NCI-H1436 (cell line): ENCODE results near the gene UGT1A7.
"Not testable (repeated sequence)": the region's sequence is repeated elsewhere in the genome, so short reads cannot be mapped to it uniquely, and the experiment has no call there.

ENCODE experiments used
- DNase-seq: peaks from one replicate; lab custom pipeline; 2025; lab: John Stamatoyannopoulos, UW

UGT1A7 gene

DNA sequence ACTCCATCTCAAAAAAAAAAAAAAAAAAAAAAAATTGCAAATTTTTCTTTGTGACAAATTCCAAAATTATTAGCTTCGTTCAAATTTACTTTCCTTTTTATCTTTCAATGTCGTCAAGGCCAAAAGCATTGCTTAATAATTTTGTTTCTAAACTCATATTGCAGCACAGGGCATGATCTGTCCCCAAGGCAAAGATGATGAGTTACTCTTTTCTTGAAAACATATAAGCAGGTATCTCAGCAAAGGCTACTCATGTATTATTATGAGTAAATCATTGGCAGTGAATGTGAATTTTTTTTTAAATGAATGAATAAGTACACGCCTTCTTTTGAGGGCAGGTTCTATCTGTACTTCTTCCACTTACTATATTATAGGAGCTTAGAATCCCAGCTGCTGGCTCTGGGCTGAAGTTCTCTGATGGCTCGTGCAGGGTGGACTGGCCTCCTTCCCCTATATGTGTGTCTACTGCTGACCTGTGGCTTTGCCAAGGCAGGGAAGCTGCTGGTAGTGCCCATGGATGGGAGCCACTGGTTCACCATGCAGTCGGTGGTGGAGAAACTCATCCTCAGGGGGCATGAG is at the start of gene UGT1A7:
Gene UGT1A7 (plus strand): TSS at position 381 of the 579 bp plus-strand sequence. CDS start 37 bp downstream, at position 418.
- DNase-seq: no peak

DNA sequence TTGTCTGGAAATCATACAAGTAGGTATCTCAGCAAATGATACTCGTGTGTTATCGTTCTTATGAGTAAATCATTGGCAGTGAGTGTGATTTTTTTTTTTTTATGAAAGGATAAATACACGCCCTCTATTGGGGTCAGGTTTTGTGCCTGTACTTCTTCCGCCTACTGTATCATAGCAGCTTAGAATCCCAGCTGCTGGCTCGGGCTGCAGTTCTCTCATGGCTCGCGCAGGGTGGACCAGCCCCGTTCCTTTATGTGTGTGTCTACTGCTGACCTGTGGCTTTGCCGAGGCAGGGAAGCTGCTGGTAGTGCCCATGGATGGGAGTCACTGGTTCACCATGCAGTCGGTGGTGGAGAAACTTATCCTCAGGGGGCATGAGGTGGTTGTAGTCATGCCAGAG is 45.4 kb upstream of the UGT1A7 start, which contains the start of gene UGT1A10:
Gene UGT1A10 (plus strand): TSS at position 143 of the 400 bp plus-strand sequence. CDS start 75 bp downstream, at position 218.
- not testable (repeated sequence) for DNase-seq

DNA sequence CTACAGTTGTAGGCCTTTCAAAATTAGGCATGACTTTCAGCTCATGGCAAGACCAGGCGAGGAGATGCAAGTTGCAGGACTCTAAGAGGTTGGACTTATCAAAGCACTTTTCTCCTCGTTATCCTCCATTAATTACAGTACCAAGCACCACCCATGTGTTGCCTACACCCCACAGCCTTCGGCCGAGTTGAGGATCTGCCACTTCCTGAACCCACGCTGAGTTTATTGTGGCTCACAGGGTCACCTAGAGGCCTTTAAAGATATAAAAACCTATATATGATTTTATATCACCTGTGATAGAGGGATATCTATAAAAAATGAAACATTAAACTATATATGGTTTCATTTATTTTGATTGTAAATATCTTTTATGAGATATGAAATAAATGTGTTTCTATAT is 42.9 kb upstream of the UGT1A7 start:
- DNase-seq: no peak

DNA sequence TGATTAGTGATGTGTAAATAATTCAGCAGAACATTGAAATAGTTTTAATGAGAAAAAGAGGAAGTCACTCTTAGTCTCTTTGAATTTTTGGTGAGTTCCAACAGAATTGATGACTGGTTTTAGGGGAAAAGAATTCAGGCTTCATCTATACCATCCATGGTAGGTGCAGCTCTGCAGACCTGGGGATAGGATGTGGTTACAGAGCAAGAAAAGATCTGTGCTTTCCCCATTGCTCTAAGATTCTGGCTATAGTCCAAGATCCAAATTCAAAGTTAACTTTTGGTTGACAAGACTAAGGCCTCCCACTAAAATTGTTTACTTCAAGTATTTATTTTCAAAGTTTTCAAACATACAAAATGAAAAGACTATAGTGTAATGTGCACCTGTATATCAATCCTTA is 41.8 kb upstream of the UGT1A7 start:
- no peak for DNase-seq

DNA sequence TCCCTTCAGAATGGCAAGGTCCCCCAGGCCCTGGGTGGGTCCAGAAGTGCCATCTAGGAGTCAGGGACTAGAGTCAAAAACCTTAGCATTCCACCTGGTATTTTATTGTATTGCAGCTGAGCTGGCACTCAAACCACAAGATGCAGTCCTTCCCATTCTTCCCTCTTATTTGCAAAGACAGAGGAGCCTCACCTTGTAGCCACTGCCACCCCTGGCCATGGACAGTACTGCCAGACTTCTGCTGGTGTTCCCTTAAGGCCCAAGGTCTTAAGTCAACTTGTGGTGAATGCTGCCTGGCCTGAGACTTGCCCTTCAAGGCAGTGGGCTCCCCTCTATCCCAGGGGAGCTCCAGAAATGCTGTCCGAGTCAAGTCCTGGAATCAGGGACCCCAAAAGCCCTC is 38.6 kb upstream of the UGT1A7 start:
- DNase-seq: no peak

DNA sequence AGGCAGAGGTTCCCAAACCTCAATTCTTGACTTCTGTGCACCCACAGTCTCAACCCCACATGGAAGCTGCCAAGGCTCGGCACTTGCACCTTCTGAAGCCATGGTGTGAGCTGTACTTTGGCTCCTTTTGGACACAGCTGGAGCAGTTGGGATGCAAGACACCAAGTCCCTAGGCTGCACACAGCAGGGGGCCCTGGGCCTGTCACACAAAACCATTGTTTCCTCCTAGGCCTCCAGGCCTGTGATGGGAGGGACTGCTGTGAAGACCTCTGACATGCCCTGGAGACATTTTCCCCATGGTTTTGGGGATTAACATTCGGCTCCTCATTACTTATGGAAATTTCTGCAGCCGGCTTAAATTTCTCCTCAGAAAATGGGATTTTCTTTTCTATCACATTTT is 35.7 kb upstream of the UGT1A7 start:
- DNase-seq: not testable (repeated sequence)

DNA sequence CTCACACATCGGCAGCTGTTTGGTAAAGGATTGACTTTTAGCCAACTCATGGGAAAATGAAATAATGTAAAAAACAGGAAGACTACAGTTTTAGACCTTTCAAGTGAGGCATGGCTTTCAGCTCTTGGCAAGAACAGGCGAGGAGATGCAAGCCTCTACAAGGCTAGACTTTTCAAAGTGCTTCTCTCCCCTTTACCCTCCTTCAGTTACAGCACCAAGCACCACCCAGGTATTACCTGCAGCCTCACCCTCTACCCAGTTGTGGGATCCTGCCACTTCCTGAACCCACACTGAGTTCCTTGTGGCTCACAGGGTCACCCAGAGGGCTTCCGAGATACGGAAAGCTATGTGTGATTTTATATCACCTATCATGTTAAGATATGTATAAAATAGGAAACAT is 30.7 kb upstream of the UGT1A7 start:
- DNase-seq: no peak

DNA sequence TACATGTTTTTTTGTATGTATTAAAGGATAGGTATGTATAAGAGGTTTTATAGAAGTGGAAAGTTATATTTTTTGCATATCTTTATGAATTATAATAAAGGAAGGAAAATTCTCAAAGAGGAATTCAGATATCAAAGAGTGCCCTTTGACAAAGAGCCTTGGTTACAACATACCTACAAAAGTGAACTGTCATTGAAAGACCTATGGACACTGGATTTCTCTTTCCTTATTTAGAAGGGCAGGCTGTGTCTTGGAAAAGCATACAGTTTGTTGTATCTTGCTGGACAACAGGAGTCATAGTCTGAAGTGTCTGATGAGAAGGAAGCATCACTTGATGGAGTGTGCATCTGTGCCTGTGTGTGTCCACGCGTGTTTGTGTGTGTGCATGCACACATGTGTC is 30.3 kb upstream of the UGT1A7 start:
- DNase-seq: no peak

DNA sequence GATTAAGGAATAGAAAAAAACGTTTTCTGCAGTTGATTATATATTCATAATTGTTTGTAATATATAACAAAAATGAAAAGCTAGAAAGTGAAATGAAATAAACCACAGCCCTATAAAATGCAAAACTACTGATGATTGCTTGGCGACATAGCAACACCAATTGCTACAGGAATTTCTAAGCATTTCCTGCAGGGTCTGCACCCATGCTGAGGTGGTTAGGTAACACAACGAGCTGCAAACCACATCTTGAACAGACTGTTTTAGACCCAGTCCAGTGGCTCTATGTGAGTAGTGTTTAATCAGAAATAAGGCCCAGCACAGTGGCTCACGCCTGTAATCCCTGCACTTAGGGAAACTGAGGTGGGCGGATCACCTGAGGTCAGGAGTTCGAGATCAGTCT is 27.2 kb upstream of the UGT1A7 start:
- DNase-seq: no peak

DNA sequence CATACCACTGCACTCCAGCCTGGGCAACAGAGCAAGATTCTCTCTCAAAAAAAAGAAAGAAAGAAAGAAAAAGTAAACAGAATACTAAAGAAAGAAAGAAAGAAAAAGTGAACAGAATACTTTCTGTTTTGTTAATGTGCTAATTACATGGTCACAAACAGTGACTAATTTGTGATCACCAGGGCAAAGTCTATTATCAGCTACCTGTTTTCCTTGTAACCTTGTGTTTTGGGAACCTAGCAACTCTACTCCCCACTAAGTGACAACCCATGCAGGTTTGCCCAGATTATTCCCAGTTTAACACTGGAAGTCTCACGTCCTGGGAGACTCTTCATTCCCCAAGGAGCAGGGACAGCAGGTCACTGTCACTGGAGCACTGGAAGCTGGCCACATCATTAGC is 26.7 kb upstream of the UGT1A7 start:
- DNase-seq: no peak

DNA sequence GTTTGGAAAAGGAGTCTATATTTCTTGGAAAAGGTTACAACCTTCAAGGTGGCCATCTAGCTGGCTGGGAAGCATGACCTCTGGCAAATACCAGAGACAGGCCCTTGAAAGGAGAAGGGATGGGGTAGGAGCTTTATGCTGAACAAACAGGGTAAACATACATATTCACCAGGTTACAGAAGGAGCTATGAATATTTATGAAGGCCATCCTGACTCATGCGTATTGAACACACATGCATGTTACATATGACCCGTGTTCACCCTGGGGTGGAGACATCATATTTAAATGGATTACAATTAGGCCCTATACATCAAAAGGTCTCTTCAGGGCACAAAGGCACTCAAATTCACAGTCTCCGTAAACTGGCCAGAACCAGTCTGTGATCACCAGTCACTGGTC is 25.8 kb upstream of the UGT1A7 start:
- DNase-seq: not testable (repeated sequence)

DNA sequence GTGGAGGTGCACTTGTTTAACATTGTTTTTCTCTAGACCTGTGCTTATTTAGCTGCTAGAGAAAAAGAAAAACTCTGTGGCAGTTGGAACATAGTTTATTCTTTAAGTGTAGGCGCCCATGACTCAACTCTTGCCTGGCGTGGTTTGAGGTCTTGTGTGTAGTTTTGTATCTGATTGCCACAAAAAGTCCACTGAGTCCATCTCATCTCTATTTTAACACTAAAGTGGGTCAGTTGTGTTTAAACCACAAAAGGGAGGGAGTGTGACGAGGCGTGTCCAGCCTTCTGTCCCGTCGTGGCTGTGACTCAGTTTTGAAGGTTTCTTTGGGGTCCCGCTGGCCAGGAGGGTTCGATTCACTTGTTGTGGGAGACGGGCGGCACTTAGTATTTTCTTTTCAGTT is 25.3 kb upstream of the UGT1A7 start:
- no peak for DNase-seq

DNA sequence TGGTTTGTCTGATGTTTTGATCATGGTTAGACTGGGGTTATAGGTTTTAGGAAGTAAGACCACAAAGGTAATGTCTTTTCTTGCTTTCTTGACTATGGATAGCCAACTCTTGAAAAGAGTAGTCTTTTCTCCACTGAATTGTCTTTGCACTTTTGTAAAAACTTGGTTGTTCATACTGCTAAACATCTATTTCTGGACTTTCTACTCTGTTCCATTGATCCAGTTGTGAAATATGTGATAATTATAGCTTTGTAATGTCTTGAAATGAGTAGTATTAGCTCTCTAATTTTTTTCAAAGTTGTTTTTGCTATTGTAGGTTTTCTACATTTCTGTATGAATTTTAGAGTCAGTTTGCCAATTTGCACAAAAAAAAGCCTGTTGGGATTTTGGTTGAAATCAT is 23.1 kb upstream of the UGT1A7 start:
- no peak for DNase-seq

DNA sequence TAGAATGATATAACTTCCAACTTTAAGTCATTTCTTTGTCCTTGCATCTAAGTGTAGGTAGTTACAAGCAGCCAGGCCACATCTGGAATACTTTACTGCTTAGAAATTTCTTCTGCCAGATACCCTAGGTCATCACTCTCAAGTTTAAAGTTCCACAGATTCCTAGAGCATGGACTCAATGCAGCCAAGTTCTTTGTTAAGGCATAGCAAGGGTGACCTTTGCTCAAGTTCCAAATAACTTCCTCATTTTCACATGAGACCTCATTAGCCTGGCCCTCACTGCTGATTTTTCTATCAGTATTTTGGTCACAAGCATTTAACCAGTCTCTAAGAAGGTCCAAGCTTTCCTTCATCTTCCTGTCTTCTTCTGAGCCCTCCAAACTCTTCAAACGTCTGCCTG is 17.8 kb upstream of the UGT1A7 start:
- no peak for DNase-seq

DNA sequence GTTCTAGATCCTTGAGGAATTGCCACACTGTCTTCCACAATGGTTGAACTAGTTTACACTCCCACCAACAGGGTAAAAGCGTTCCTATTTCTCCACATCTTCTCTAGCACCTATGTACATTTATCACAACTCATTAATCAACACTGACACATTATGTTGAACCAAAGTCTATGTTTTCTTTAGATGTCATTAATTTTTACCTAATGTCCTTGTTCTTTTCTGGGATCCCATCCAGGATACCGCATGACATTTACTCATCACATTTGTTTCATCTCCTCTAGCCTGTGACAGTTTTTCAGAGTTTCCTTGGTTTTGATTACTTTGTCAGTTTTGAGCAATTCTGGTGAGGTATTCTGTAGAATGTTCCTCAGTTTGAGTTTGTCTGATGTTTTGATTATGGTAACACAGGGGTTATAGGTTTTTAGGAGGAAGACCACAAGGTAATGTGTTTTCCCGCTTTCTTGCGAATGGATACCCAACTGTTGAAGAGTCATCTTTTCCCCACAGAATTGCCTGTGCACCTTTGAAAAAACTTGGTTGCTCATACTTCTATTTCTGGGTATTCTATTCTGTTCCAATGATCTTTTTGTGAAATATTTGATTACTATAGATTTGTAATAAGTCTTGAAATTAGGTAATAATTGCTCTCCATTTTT is 13.0 kb upstream of the UGT1A7 start:
- DNase-seq: no peak

DNA sequence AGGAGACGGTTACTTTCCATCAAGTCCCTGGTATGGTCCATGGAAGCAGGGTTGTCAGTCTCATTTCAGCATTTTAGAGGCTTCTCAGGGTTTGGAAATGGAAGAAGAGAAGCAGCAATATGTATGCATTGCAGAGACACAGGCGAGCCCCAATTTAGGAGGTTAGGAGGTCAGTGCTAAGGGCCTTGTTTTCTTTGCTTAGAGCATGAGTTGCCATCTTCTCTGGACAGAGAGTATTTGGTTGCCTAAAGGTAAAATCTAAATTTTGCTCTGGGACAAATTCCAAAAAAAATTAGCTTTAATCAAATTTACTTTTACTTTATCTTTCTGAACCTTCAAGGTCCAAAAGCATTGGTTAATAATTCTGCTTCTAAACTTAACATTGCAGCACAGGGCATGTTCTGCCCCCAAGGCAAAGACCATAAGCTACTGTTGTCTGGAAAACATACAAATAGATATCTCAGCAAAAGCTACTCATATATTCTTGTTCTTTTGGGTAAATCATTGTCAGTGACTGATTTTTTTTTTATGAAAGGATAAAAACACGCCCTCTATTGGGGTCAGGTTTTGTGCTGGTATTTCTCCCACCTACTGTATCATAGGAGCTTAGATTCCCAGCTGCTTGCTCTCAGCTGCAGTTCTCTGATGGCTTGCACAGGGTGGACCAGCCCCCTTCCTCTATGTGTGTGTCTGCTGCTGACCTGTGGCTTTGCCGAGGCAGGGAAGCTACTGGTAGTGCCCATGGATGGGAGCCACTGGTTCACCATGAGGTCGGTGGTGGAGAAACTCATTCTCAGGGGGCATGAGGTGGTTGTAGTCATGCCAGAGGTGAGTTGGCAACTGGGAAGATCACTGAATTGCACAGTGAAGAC is 10.2 kb upstream of the UGT1A7 start, which contains the start of gene UGT1A9:
Gene UGT1A9 (plus strand): TSS at position 609 of the 872 bp plus-strand sequence. CDS start 37 bp downstream, at position 646.
- DNase-seq: no peak

DNA sequence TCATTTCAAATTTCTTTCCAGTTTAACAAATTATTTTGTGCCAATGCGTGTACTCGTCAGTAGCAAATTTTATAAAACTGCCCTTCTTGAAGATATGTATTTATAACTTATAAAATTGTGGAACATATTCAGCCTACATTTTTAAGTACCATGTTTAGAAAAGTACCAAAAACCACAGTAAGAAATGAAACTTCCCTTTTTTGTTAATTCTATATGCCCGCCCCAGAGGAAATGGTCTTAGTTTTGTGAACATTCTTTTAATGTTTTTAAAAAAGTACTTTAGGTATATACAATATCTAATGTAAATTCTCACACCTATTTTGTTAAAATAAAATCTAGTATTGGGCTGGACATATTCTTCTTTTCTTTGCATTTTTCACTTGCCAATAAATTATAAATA is 8.8 kb upstream of the UGT1A7 start:
- no peak for DNase-seq

DNA sequence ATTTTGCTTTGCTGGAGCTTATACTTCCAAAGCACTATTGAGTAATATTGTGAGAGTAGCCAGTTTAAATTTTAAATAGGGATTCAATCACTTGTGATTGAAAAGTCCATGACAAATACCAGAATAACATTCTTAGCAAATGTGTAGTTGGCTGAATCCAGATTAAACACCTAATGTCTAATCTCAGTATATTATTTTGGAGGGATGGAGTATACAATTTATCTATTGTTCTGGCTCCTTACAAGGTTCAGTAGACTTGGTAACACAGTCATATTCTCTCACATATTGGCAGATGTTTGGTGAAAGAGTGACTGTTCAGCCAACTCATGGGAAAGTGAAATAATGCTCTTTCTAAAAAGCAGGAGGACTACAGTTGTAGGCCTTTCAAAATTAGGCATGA is 7.8 kb upstream of the UGT1A7 start:
- no peak for DNase-seq

DNA sequence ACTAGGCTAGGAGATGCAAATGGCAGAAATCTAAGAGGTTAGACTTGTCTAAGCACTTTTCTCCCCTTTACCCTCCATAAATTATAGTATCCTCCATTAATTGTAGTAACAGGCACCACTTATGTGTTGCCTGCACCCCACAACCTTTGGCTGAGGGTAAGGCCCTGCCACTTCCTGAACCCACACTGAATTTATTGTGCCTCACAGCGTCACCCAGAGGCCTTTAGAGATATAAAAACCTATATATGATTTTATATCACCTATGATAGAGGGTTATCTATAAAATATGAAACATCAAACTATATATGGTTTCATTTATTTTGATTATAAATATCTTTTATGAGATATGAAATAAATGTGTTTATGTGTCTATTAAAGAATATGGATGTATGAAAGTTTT is 7.4 kb upstream of the UGT1A7 start:
- DNase-seq: no peak

DNA sequence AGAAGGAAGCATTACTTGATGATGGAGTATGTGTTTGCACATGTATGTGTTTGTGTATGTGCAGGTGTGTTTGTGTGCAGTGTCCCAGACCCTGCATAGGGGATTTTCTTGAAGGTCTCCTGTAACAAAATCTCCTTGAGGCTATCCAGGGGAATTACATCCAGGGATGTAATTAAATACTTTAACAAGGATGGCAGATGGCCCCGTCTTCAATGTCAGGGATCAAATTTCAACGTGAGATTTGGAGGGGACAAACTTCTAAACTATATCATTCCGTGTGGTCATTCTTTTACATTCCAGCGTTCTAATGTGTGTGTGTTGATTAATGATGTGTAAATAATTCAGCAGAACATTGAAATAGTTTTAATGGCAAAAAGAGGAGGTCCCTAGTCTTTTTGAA is 6.7 kb upstream of the UGT1A7 start:
- DNase-seq: no peak

DNA sequence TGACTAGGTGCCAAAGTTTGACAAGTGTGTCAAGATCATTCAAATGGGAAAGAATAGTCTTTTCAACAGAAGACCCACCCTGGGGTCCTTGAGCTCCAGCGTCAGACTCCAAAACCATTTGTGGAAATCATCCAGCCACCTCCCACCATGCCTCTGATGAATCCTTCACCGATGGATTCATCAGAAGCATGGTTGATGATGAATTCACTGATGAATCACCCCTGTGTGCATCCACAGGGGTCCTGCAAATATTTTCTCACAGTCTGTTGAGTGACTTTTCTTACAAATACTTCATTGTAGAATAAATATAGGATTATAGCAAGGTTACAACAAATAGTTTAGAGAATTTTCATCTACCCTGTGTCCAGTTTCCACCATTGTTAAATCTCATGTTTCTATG is 5.7 kb upstream of the UGT1A7 start:
- DNase-seq: no peak

DNA sequence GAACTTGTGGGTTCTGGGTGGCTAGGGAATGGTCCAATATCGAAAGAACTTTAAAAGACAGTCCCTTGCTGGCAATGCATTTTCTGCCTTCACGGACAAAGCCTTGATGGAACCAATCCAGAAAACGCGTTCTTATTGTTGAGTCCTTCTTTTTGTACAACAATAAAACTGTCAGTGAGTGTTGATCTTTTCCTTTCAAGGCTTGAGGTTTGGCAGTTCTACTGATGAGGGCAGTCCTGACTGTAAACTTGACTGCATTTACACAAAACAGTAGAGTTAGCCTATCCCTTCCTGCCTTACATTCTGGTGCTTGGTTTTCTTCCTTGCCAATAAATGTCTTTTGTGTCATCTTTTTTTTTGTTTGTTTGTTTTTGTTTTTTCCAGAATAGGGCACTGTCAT is 2.5 kb upstream of the UGT1A7 start:
- DNase-seq: no peak
